ENCODE results near the gene NMU.

Gene NMU

DNA sequence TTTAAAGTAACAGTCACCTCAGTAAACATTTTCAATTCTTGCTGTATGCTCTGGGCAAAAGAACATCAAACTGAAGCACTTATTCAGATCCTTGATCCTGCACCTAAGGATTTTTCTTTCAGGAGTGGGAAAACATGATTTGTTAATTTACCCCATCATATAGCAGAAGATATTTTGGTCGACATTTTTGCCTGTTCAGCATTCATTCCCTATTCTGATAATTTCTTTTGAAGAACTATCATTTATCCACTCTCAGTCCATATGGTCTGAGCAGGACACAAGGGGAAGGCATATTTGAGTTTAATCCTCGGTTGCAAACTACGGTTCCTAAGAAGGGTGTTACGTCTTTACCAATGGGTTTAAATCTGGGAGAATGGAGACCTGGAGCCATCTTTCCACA lies 88.2 kb downstream of the NMU start:
- no peak for DNase-seq (ENCODE audit: low spot score)
- Histone ChIP-seq H3K4me3 (ENCODE audit: severe bottlenecking) (peak overlapping the region; percentile 83), H3K27me3 (ENCODE audit: insufficient read depth, poor library complexity, severe bottlenecking) (no peaks in the 10 kb centered on the region)

GRCh38 chr4:55547466-55547770 lies 88.7 kb downstream of the NMU start:
- ATAC-seq (ENCODE audit: low read depth), result no peak
- no peaks in the 10 kb centered on the region for H3K27me3 ChIP-seq (ENCODE audit: insufficient read depth, poor library complexity, severe bottlenecking)
- no peak for DNase-seq (ENCODE audit: low spot score)
- peaks cover 39% of the 10 kb centered on the region for H3K4me1 ChIP-seq (ENCODE audit: insufficient read depth, poor library complexity, severe bottlenecking)
- H3K27ac ChIP-seq (ENCODE audit: poor library complexity, severe bottlenecking), result peak overlapping the region; percentile 95
- H3K36me3 ChIP-seq (ENCODE audit: low read depth), result no peaks in the 10 kb centered on the region
- H3K4me3 ChIP-seq (ENCODE audit: severe bottlenecking), result peak overlapping the region; percentile 83
- no peak for TF ChIP-seq CTCF (IDR thresholded peaks at IDR 0.05; ENCODE audit: poor library complexity, severe bottlenecking)
- H3K9me3 ChIP-seq (ENCODE audit: severe bottlenecking), result no peaks in the 10 kb centered on the region

More for the DNA sequence above, 88.2 kb downstream of the NMU start:
- Histone ChIP-seq H3K4me1 (ENCODE audit: insufficient read depth, poor library complexity, severe bottlenecking) (peaks cover 39% of the 10 kb centered on the region), H3K9me3 (ENCODE audit: severe bottlenecking) (no peaks in the 10 kb centered on the region), H3K36me3 (ENCODE audit: low read depth) (no peaks in the 10 kb centered on the region), H3K27ac (ENCODE audit: poor library complexity, severe bottlenecking) (peak overlapping the region; percentile 95)
- no peak for TF ChIP-seq CTCF (IDR thresholded peaks at IDR 0.05; ENCODE audit: poor library complexity, severe bottlenecking)
- no peak for ATAC-seq (ENCODE audit: low read depth)

DNA sequence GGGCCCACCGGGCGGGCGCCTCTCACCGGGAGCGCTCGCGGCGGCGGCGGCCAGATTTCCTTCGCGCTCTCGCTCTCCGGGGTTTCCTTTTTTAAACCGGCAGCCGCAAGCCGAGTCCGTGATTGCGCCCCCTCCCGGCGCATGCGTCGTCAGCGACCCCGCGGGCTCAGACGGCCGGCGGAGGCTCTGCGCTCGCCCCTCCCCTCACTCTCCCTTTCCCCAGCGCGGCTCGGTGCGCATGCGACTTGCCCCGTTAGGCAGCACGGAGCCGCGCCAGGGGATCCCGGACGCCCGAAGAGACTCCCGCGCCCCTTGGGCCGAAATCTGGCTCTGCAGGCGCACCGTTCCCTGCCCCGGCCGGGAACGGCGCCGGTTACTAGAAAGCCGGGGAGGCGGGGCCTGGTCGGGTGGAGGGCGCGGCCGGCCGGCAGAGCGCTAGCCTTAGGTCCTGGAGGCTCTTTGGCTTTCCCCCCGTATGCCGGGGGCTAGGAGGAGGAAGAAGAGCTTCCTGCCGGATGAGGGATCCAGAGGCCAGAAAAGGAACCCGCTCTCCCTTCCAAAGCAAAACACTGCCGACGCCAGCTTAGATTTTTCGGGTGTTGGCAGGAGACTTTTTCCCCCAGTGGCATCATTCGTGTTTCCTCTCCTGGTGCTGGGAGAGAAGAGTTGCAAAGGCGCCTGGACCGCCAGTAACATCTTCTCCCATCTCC lies 89.2 kb downstream of the NMU start, which contains the start of gene CLOCK:
Gene CLOCK (minus strand): TSS at position 154 of the 710 bp plus-strand sequence. CDS start 64,124 bp downstream, outside the sequence.
- Histone ChIP-seq H3K27me3 (ENCODE audit: insufficient read depth, poor library complexity, severe bottlenecking) (no peaks in the 10 kb centered on the region), H3K9me3 (ENCODE audit: severe bottlenecking) (no peaks in the 10 kb centered on the region), H3K27ac (ENCODE audit: poor library complexity, severe bottlenecking) (peak within 1 kb of the TSS; percentile 95), H3K36me3 (ENCODE audit: low read depth) (no peaks in the 10 kb centered on the region), H3K4me3 (ENCODE audit: severe bottlenecking) (peak within 1 kb of the TSS; percentile 83), H3K4me1 (ENCODE audit: insufficient read depth, poor library complexity, severe bottlenecking) (peaks cover 39% of the 10 kb centered on the region)
- peak; percentile 57 for ATAC-seq (ENCODE audit: low read depth)
- peak; percentile 88 for DNase-seq (ENCODE audit: low spot score)
- peak; percentile 51 for TF ChIP-seq CTCF (IDR thresholded peaks at IDR 0.05; ENCODE audit: poor library complexity, severe bottlenecking)

- no peaks in the 10 kb centered on the region for H3K27me3 ChIP-seq (ENCODE audit: insufficient read depth, poor library complexity, severe bottlenecking)
- peak; percentile 38; the same call in 2 of the 3 replicates for ATAC-seq (ENCODE audit: low read depth)
- H3K4me3 ChIP-seq (ENCODE audit: severe bottlenecking), result peak overlapping the region; percentile 83
- H3K27ac ChIP-seq (ENCODE audit: poor library complexity, severe bottlenecking), result peak overlapping the region; percentile 95
- no peaks in the 10 kb centered on the region for H3K36me3 ChIP-seq (ENCODE audit: low read depth)
- no peak for TF ChIP-seq CTCF (IDR thresholded peaks at IDR 0.05; ENCODE audit: poor library complexity, severe bottlenecking)
- no peak for DNase-seq (ENCODE audit: low spot score)
- H3K9me3 ChIP-seq (ENCODE audit: severe bottlenecking), result no peaks in the 10 kb centered on the region
- peaks cover 39% of the 10 kb centered on the region for H3K4me1 ChIP-seq (ENCODE audit: insufficient read depth, poor library complexity, severe bottlenecking)
These were observed 89.7 kb downstream of the NMU start for GRCh38 chr4:55546506-55546755.

All from RWPE2 (cell line).